ENCODE measurements around the gene ERAS. TPM values are rescaled to one million over a fixed set of nuclear protein-coding genes. Genes with fewer than 3 reads are reported as not detected.
A peak's percentile ranks its signal among the peaks of the same experiment; 100 is the strongest.
"Not testable (repeated sequence)": the region's sequence is repeated elsewhere in the genome, so short reads cannot be mapped to it uniquely, and the experiment has no call there.

The ERAS gene
- total RNA-seq, 2 experiments from 2014 or later: 0.54 to 0.70 TPM

DNA sequence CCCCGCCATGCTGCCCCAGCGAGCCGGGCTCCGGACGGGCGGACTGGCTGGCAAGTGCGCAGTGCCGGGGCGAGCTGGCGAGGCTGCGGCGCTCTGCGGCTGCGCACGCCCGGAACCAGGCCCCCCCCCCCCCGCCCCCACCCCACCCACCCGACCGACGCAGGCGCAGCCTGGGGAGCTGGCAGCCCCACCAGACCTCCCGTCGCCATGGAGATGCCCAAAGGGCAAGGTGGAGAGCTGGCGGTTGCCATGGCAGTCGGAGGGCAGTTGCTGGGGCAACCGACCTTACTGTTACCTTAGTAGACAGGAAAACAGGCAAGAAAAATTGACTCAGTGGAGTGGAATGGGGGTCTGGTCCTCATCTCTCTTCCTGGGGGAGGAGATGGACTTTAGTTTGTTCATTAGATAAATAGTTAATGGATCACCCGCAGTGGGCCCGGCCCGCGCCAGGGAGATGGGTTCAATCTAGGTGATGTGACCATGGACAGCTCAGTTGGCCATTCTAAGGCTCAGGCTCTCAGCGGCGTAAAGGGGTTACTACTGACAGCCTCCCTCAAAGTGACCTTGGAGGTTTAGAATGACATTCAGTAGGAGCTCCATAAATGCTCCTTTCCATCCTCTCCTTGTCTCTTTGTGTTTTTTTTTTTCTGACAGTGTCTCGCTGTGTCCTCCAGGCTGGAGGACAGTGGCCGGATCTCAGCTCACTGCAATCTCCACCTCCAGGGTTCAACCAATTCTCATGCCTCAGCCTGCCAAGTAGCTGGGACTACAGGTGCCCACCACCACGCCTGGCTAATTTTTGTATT lies 9.4 kb downstream of the ERAS start, which contains the start of gene PCSK1N:
Gene PCSK1N (minus strand): TSS at position 87 of the 806 bp plus-strand sequence. CDS start 78 bp downstream, at position 9.
- H3K4me3 Mint-ChIP-seq: peak within 1 kb of the TSS; percentile 65
- H3K4me1 Mint-ChIP-seq: peaks cover 11% of the 10 kb centered on the region
- peaks cover 38% of the 10 kb centered on the region for H3K27me3 Mint-ChIP-seq
- peak; percentile 21 for DNase-seq
- H3K36me3 Mint-ChIP-seq: no peaks in the 10 kb centered on the region
- no peaks in the 10 kb centered on the region for H3K9me3 Mint-ChIP-seq
- H3K27ac Mint-ChIP-seq: no peak within 1 kb of the TSS

DNA sequence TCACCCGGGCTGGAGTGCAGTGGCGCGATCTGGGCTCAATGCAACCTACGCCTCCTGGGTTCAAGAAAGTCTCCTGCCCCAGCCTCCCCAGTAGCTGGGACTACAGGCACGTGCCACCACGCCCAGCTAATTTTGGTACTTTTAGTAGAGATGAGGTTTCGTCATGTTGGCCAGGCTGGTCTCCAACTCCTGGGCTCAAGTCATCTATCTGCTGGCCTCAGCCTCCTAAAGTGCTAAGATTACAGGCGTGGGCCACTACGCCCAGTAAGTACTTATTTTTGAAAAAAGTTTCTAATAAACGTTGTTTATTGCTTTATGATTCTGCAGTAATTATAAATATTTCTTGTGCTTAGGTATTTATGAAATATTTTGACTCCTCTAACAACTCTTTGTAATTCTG lies 13.4 kb downstream of the ERAS start:
- no peak overlapping the region for H3K27ac Mint-ChIP-seq
- peaks cover 11% of the 10 kb centered on the region for H3K27me3 Mint-ChIP-seq
- no peaks in the 10 kb centered on the region for H3K9me3 Mint-ChIP-seq
- no peak overlapping the region for H3K4me3 Mint-ChIP-seq
- H3K36me3 Mint-ChIP-seq: no peaks in the 10 kb centered on the region
- H3K4me1 Mint-ChIP-seq: peaks cover 3% of the 10 kb centered on the region
- no peak for DNase-seq

- Mint-ChIP-seq H3K9me3 (no peaks in the 10 kb centered on the region), H3K4me3 (no peak overlapping the region), H3K36me3 (no peaks in the 10 kb centered on the region), H3K4me1 (peaks cover 4% of the 10 kb centered on the region), H3K27ac (no peak overlapping the region), H3K27me3 (no peaks in the 10 kb centered on the region)
- no peak for DNase-seq
Observed at GRCh38 chrX:48848847-48849246, 22.5 kb downstream of the ERAS start.

DNA sequence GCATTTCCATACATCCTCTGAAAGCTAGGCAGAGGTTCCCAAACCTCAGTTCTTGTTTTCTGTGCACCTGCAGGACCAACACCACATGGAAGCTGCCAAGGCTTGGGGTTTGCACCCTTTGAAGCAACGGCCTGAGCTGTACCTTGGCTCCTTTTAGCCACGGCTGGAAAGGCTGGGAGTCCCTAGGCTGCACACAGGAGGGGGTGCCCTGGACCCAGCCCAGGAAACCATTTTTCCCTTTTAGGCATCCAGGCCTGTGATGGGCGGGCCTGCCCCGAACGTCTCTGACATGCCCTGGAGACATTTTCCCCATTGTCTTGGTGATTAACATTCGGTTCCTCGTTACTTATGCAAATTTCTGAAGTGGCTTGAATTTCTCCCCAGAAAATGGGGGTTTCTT lies 26.5 kb downstream of the ERAS start:
- Mint-ChIP-seq H3K9me3 (no peaks in the 10 kb centered on the region), H3K4me3 (no peak overlapping the region), H3K36me3 (no peaks in the 10 kb centered on the region), H3K27me3 (no peaks in the 10 kb centered on the region), H3K4me1 (peaks cover 8% of the 10 kb centered on the region), H3K27ac (no peak overlapping the region)
- no peak for DNase-seq

DNA sequence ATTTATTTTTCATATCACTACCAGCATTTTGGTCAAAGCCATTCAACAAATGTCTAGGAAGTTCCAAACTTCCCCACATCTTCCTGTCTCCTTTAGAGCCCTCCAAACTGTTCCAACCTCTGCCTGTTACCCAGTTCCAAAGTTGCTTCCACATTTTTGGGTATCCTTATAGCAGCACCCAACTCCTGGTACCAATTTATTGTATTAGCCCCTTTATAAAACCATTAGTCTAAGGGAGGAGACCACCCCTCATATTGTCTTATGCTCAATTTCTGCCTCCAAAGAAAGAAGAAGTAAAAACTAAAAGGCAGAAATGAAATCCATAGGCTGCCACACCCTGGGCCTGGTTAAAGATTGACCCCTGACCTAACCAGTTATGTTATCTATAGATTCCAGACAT lies 27.2 kb downstream of the ERAS start:
- H3K27me3 Mint-ChIP-seq, H3K36me3 Mint-ChIP-seq, H3K4me1 Mint-ChIP-seq, H3K4me3 Mint-ChIP-seq, H3K9me3 Mint-ChIP-seq, H3K27ac Mint-ChIP-seq, DNase-seq: not testable (repeated sequence)

DNA sequence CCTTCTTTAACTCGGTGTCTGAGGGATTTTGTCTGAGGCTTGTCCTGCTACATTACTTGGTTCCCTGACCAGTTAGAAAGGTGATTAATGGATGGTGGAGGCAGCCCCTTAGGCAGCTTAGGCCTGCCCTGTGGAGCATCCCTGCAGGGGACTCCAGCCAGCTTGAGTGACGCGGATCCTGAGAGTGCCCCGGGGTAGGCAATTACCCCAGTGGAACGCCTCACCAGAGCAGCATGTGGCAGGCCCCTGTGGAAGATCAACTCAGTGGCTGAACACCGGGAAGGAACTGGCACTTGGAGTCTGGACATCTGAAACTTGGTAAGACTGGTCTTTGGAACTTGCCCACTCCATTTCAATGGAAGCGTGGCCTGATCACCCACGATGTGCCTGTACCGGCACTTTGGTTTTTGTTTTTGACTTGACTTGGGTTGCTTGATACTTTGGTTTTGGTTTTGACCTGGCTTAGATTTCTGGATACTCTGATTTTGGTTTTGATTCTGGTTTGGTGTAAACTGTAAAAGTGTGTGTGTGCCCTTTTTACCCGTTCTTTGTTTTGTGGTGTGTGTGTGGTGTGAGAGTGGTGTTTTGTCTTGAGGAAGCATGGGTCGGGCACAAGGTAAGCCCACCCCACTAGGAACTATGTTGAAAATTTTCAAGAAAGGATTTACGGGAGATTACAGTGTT lies 27.9 kb downstream of the ERAS start:
- DNase-seq, H3K4me3 Mint-ChIP-seq, H3K4me1 Mint-ChIP-seq, H3K27me3 Mint-ChIP-seq, H3K27ac Mint-ChIP-seq, H3K36me3 Mint-ChIP-seq, H3K9me3 Mint-ChIP-seq: not testable (repeated sequence)

DNA sequence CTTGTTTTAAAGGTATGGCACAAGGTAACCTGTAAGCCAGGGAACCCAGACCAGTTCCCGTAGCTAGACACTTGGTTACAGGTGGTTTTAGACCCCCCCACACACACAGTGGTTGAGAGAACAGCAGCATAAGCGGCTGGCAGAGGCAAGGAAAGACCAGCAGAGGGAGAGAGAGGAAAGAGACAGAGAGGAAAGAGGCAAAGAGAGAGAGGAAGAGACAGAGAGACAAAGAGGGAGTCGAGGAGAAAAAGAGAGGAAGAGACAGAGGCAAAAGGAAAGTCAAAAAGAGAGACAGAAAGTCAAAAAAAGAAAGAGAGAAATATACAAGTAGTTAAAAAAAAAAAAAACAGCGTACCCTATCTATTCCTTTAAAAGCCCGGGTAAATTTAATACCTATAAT lies 28.6 kb downstream of the ERAS start:
- Mint-ChIP-seq H3K27ac (no peak overlapping the region), H3K4me3 (no peak overlapping the region), H3K9me3 (no peaks in the 10 kb centered on the region), H3K4me1 (peaks cover 4% of the 10 kb centered on the region), H3K27me3 (no peaks in the 10 kb centered on the region), H3K36me3 (no peaks in the 10 kb centered on the region)
- no peak for DNase-seq

GRCh38 chrX:48864210-48864609 lies 37.9 kb downstream of the ERAS start:
- no peak overlapping the region for H3K27ac Mint-ChIP-seq
- no peak overlapping the region for H3K4me3 Mint-ChIP-seq
- no peaks in the 10 kb centered on the region for H3K9me3 Mint-ChIP-seq
- DNase-seq: no peak
- H3K4me1 Mint-ChIP-seq: no peaks in the 10 kb centered on the region
- H3K36me3 Mint-ChIP-seq: no peaks in the 10 kb centered on the region
- H3K27me3 Mint-ChIP-seq: no peaks in the 10 kb centered on the region

DNA sequence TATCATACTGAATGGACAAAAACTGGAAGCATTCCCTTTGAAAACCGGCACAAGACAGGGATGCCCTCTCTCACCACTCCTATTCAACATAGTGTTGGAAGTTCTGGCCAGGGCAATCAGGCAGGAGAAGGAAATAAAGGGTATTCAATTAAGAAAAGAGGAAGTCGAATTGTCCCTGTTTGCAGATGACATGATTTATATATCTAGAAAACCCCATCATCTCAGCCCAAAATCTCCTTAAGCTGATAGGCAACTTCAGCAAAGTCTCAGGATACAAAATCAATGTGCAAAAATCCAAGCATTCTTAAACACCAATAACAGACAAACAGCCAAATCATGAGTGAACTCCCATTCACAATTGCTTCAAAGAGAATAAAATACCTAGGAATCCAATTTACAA lies 45.7 kb downstream of the ERAS start:
- H3K27me3 Mint-ChIP-seq, H3K27ac Mint-ChIP-seq, H3K9me3 Mint-ChIP-seq, H3K4me3 Mint-ChIP-seq, H3K4me1 Mint-ChIP-seq, DNase-seq, H3K36me3 Mint-ChIP-seq: not testable (repeated sequence)

- H3K4me1 Mint-ChIP-seq, H3K27me3 Mint-ChIP-seq, H3K36me3 Mint-ChIP-seq, H3K9me3 Mint-ChIP-seq, H3K4me3 Mint-ChIP-seq, DNase-seq, H3K27ac Mint-ChIP-seq: not testable (repeated sequence)
Observed at GRCh38 chrX:48876944-48877343, 50.6 kb downstream of the ERAS start.

Other genes starting within 250 kb of the ERAS start
- 10 to 100 TPM; 32.6 to 40.6 TPM for gene WDR13, start 229.0 kb upstream of the ERAS start, total RNA-seq
- 10 to 100 TPM; 87.8 to 89.8 TPM for gene WAS, start 142.7 kb upstream of the ERAS start, total RNA-seq
- 10 to 100 TPM; 31.9 to 32.8 TPM for gene SUV39H1, start 129.8 kb upstream of the ERAS start, total RNA-seq
- gene GLOD5, start 64.8 kb upstream of the ERAS start, total RNA-seq: not detected
- not detected for gene GATA1, start 39.9 kb upstream of the ERAS start, total RNA-seq
- 10 to 100 TPM; 45.3 to 50.0 TPM for gene HDAC6, start 24.4 kb upstream of the ERAS start, total RNA-seq
- 1 to 10 TPM; 1.4 to 1.8 TPM for gene PCSK1N, start 9.1 kb downstream of the ERAS start, total RNA-seq
- 10 to 100 TPM; 57.8 to 60.5 TPM for gene TIMM17B, start 71.3 kb downstream of the ERAS start, total RNA-seq
- 10 to 100 TPM; 84.3 to 85.7 TPM for gene PQBP1, start 71.4 kb downstream of the ERAS start, total RNA-seq
- 10 to 100 TPM; 20.8 to 24.0 TPM for gene SLC35A2, start 85.1 kb downstream of the ERAS start, total RNA-seq
- 100 to 1,000 TPM; 213 to 219 TPM for gene PIM2, start 92.5 kb downstream of the ERAS start, total RNA-seq
- 10 to 100 TPM; 57.3 to 59.5 TPM for gene OTUD5, start 131.1 kb downstream of the ERAS start, total RNA-seq
- 1 to 10 TPM; 1.2 to 1.3 TPM for gene KCND1, start 145.3 kb downstream of the ERAS start, total RNA-seq
- 10 to 100 TPM; 53.7 to 54.3 TPM for gene GRIPAP1, start 175.8 kb downstream of the ERAS start, total RNA-seq
- 10 to 100 TPM; 21.0 to 23.3 TPM for gene TFE3, start 216.8 kb downstream of the ERAS start, total RNA-seq
- gene CCDC120, start 232.5 kb downstream of the ERAS start, total RNA-seq: 1 to 10 TPM; 3.7 to 4.3 TPM
- gene PRAF2, start 247.5 kb downstream of the ERAS start, total RNA-seq: 10 to 100 TPM; 10.1 to 11.9 TPM

All from activated naive CD8-positive, alpha-beta T cell treated with anti-CD3 and anti-CD28 coated beads for 36 hours (primary cell).